Upper lobe of left lung (tissue), 6 donors: ENCODE results near the gene ZNF697. TPM values are rescaled to one million over a fixed set of nuclear protein-coding genes. Genes with fewer than 3 reads are reported as not detected.
"Not testable (repeated sequence)": the region's sequence is repeated elsewhere in the genome, so short reads cannot be mapped to it uniquely, and the experiment has no call there.

Experiments
- ATAC-seq, 2 donors: fragments of 200-7000 bp; cut with Tn5 transposase; one replicate each; pipeline ENCODE4 v1.9.1; 2022; ENCODE audit warnings: mild to moderate bottlenecking in 2 of 2, moderate library complexity in 2 of 2; ENCODE audit not compliant: low FRiP score in 2 of 2
- DNase-seq, 2 donors: peaks; one replicate each; pipeline ENCODE4 v3.0.0-alpha.2; 2019 to 2020
- H3K27ac ChIP-seq, 4 donors: fragments of 200-600 bp; sonication (generic); one replicate each; pipeline ENCODE4 v1.5.1; 2016 to 2019
- H3K27me3 ChIP-seq, 4 donors: fragments of 200-600 bp; sonication (generic); one replicate each; pipeline ENCODE4 v1.5.1; 2017 to 2019
- H3K36me3 ChIP-seq, 4 donors: fragments of 200-600 bp; sonication (generic); one replicate each; pipeline ENCODE4 v1.5.1; 2016 to 2019
- H3K4me1 ChIP-seq, 4 donors: fragments of 200-600 bp; sonication (generic); one replicate each; pipeline ENCODE4 v1.5.1; 2018 to 2019
- H3K4me3 ChIP-seq, 4 donors: fragments of 200-600 bp; sonication (generic); one replicate each; pipeline ENCODE4 v1.5.1; 2017 to 2019; ENCODE audit warnings: mild to moderate bottlenecking in 2 of 4, moderate library complexity in 1 of 4
- H3K9me3 ChIP-seq, 4 donors: fragments of 200-600 bp; sonication (generic); one replicate each; pipeline ENCODE4 v1.5.1; 2018 to 2019
- CTCF ChIP-seq, 6 experiments: fragments of 450-650 bp in 4 of 6; fragments of 200-600 bp in 2 of 6; sonication (generic) in 2 of 6; IDR thresholded peaks; one replicate each; pipeline ENCODE4 v1.5.1; 2016 to 2019; ENCODE audit warnings: antibody characterized with exemption in 6 of 6
- EP300 ChIP-seq, 4 donors: sonication (generic); formaldehyde crosslinking; IDR thresholded peaks; one replicate each; pipeline ENCODE4 v1.5.1; 2017; ENCODE audit warnings: antibody characterized with exemption in 4 of 4, control low read depth in 2 of 4
- POLR2A ChIP-seq, 4 donors: fragments of 450-650 bp; IDR thresholded peaks; one replicate each; pipeline ENCODE4 v1.5.1; 2016 to 2017; ENCODE audit warnings: antibody characterized with exemption in 4 of 4, mild to moderate bottlenecking in 2 of 4
- POLR2AphosphoS5 ChIP-seq, 2 donors: sonication (generic); formaldehyde crosslinking; IDR thresholded peaks; one replicate each; pipeline ENCODE4 v1.5.1; 2017; ENCODE audit warnings: antibody characterized with exemption in 2 of 2
- WGBS, 2 donors: methylation state at CpG; one replicate each; pipeline ENCODE4 v1.1.5; 2017 to 2018; 5-methylcytosine and 5-hydroxymethylcytosine counted together
- total RNA-seq, 6 donors: library from RNA; depleted of rRNA in 4 of 6; stranded (reverse); fragments of >200 nt in 4 of 6; gene quantifications; one replicate each; pipeline versions ENCODE4 v1.1.0 to v1.2.1, GENCODE V29; 2016 to 2021
- donor health status: DM: no; HTN: no; CAD: no; lungs with moderate emphysema.
- donor health status: DM: no; HTN: yes; CAD: no; lungs with severe emphysema.

ZNF697 gene
- total RNA-seq, 6 donors from 2014 or later = 4.4 to 10.3 (median 8.0) TPM

DNA sequence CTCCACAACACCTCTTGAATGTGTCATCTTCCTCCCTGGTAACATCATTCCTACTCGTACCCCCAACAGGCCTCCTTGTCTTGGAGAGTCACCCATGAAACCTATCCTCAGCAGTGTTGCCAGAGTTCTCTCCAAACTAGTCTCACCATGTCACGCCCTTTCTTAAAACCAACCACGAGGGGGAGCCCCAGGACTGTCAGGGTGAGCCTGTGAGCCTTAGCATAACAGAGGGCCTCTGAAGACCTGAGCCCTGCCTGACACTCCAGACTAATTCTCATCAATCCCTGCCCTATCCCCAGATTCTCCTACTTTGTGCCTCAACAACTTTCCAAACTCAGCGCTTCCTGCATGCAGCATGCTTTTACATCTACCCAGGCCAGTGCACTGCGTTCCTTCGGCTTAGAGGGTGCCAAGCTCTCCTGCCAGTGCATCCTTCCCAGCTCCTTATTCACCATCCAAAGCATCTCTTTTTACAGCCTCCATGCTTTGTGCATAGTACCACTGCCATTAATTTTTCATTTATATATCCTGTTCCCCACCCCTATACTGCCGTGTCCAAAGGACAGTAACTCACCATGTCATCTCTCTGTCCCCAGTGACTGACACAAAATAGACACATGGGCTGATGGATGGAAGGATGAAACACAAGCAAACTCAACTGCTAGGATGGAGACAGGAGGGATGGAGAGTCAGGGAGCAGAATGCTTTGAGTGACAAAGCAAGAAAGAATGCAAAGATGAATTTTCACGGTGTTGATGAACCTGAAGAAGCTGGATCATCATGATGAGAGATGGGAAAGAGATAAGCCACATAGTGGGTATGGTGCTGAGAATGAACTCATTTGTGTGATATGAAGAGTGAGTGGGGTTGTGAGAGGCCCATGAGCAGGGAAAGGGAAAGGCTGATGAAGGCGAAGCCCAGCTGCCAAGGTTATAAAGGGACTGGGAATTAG is 34.0 kb downstream of the ZNF697 start:
- peak in 1 of 2 donors; percentile 82 for DNase-seq
- Histone ChIP-seq H3K27me3 (no peaks in the 10 kb centered on the region), H3K4me1 (peaks cover 7 to 15% (median 9%) of the 10 kb centered on the region in 4 donors), H3K4me3 (no peak overlapping the region), H3K9me3 (no peaks in the 10 kb centered on the region), H3K27ac (peak overlapping the region in 1 of 4 donors; percentile 17), H3K36me3 (no peaks in the 10 kb centered on the region)
- 52 to 55% methylated on average over 7 to 9 of the region's 9 CpGs for WGBS, 2 donors
- peak; percentile 83 to 90 for ATAC-seq
- TF ChIP-seq POLR2A (IDR thresholded peaks at IDR 0.05) = no peak
- peak; percentile 66 to 86 (median 76) for TF ChIP-seq CTCF (IDR thresholded peaks at IDR 0.05)
- TF ChIP-seq POLR2AphosphoS5 (IDR thresholded peaks at IDR 0.05) = no peak

GRCh38 chr1:119611701-119612113 is 36.4 kb downstream of the ZNF697 start:
- H3K4me3 ChIP-seq = no peak overlapping the region
- H3K27ac ChIP-seq = no peak overlapping the region
- TF ChIP-seq POLR2A (IDR thresholded peaks at IDR 0.05) (no peak), CTCF (IDR thresholded peaks at IDR 0.05) (peak; percentile 72 to 94 (median 90))

DNA sequence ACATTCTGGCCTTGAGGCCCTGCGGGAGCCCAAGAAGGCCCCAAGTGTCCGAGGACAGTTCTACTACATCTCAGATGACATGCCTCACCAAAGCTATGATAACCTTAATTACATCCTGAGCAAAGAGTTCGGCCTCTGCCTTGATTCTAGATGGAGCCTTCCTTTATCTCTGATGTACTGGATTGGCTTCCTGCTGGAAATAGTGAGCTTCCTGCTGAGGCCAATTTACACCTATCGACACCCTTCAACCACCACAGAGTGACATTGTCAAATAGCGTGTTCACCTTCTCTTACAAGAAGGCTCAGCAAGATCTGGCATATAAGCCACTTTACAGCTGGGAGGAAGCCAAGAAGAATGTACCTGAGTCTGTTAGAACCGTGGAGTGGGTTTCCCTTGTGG is 39.2 kb downstream of the ZNF697 start:
- H3K4me3 ChIP-seq, H3K27ac ChIP-seq, H3K27me3 ChIP-seq, ATAC-seq, H3K9me3 ChIP-seq, DNase-seq, H3K36me3 ChIP-seq: not testable (repeated sequence)
- WGBS, 2 donors = 71 to 76% methylated on average over 4 to 6 of the region's 6 CpGs
- H3K4me1 ChIP-seq = peaks cover 12 to 18% (median 16%) of the 10 kb centered on the region in 4 donors

More at GRCh38 chr1:119611701-119612113, 36.4 kb downstream of the ZNF697 start:
- 22 to 24% methylated on average over 8 of the region's 8 CpGs for WGBS, 2 donors
- Histone ChIP-seq H3K36me3 (no peaks in the 10 kb centered on the region), H3K4me1 (peaks cover 6 to 14% (median 9%) of the 10 kb centered on the region in 4 donors), H3K9me3 (no peaks in the 10 kb centered on the region), H3K27me3 (no peaks in the 10 kb centered on the region)
- DNase-seq (peak; percentile 83 to 93), ATAC-seq (peak; percentile 65 to 69)

DNA sequence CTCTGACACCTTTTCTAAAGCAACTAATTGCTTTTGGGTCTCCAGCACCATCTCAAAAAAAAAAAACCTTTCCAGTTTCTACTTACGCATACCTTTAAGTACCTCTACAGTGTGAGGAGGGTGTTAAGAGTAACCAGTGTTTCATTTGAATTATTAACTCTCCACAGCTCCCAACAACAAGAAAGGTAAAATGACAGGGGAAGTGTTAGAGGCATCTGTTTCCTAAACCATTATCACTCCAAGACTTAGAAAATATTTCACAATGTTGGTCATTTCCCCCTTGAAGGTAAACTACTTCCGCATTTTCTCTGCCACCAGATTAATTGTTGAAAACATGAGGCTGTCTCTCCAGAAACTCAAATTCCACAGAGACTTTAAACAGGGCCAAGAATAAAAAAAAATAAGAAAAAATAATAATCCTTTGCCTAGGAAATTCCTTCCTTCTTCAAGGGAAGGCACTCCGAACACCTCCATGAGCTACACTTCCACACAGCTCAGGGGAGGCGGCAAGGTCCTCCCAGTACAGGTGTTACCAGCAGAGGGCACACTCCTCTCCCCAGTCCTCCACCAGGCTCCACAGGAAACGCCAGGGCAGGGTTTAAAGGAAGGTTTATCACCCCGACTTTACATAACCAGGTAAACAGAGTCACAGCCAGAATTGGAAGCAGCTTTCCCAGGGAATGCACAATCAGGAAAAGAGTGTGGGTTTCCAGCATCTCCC is 40.8 kb downstream of the ZNF697 start:
- not testable (repeated sequence) for ATAC-seq

GRCh38 chr1:119606394-119606793 is 41.7 kb downstream of the ZNF697 start:
- DNase-seq (no peak), ATAC-seq (no peak)
- TF ChIP-seq POLR2A (IDR thresholded peaks at IDR 0.05) (no peak), CTCF (IDR thresholded peaks at IDR 0.05) (no peak), EP300 (IDR thresholded peaks at IDR 0.05) (no peak), POLR2AphosphoS5 (IDR thresholded peaks at IDR 0.05) (no peak)
- Histone ChIP-seq H3K27me3 (no peaks in the 10 kb centered on the region), H3K9me3 (no peaks in the 10 kb centered on the region), H3K36me3 (no peaks in the 10 kb centered on the region), H3K27ac (no peak overlapping the region), H3K4me1 (peaks cover 12 to 21% (median 17%) of the 10 kb centered on the region in 4 donors), H3K4me3 (no peak overlapping the region)
- WGBS, 2 donors = 69 to 93% methylated on average over 1 of the region's 1 CpG

More for the DNA sequence above, 40.8 kb downstream of the ZNF697 start:
- not testable (repeated sequence) for H3K4me3 ChIP-seq, H3K9me3 ChIP-seq, H3K27ac ChIP-seq, DNase-seq, H3K27me3 ChIP-seq, H3K36me3 ChIP-seq
- H3K4me1 ChIP-seq = peaks cover 12 to 21% (median 17%) of the 10 kb centered on the region in 4 donors
- WGBS, 2 donors = 40 to 73% methylated on average over 2 to 3 of the region's 6 CpGs
